ENCODE data around the gene KIF12.

Gene KIF12

GRCh38 chr9:114097613-114098020 lies 1.5 kb downstream of the KIF12 start:
- Mint-ChIP-seq H3K9me3 (peaks cover 5% of the 10 kb centered on the region), H3K27me3 (peaks cover 26% of the 10 kb centered on the region), H3K4me3 (peak overlapping the region; percentile 65), H3K4me1 (peaks cover 13% of the 10 kb centered on the region), H3K27ac (no peak overlapping the region), H3K36me3 (no peaks in the 10 kb centered on the region)

GRCh38 chr9:114096866-114097612 lies 2.1 kb downstream of the KIF12 start:
- Mint-ChIP-seq H3K4me3 (peak overlapping the region; percentile 65), H3K27ac (no peak overlapping the region), H3K4me1 (peaks cover 13% of the 10 kb centered on the region), H3K36me3 (no peaks in the 10 kb centered on the region), H3K9me3 (peaks cover 5% of the 10 kb centered on the region), H3K27me3 (peaks cover 24% of the 10 kb centered on the region)

GRCh38 chr9:114096041-114096511 lies 3.0 kb downstream of the KIF12 start:
- Mint-ChIP-seq H3K36me3 (no peaks in the 10 kb centered on the region), H3K27ac (no peak overlapping the region), H3K4me3 (no peak overlapping the region), H3K4me1 (peaks cover 13% of the 10 kb centered on the region), H3K9me3 (no peaks in the 10 kb centered on the region), H3K27me3 (peaks cover 24% of the 10 kb centered on the region)

GRCh38 chr9:114094971-114095370 lies 4.1 kb downstream of the KIF12 start:
- Mint-ChIP-seq H3K4me1 (peaks cover 13% of the 10 kb centered on the region), H3K36me3 (no peaks in the 10 kb centered on the region), H3K9me3 (no peaks in the 10 kb centered on the region), H3K4me3 (no peak overlapping the region), H3K27ac (no peak overlapping the region), H3K27me3 (peaks cover 22% of the 10 kb centered on the region)

- H3K27ac Mint-ChIP-seq = no peak overlapping the region
- H3K27me3 Mint-ChIP-seq = peaks cover 19% of the 10 kb centered on the region
- H3K4me1 Mint-ChIP-seq = peaks cover 13% of the 10 kb centered on the region
- H3K4me3 Mint-ChIP-seq = no peak overlapping the region
- H3K36me3 Mint-ChIP-seq = no peaks in the 10 kb centered on the region
- no peaks in the 10 kb centered on the region for H3K9me3 Mint-ChIP-seq
Observed at GRCh38 chr9:114093761-114094505, 5.2 kb downstream of the KIF12 start.

- Mint-ChIP-seq H3K9me3 (no peaks in the 10 kb centered on the region), H3K36me3 (no peaks in the 10 kb centered on the region), H3K4me3 (no peak overlapping the region), H3K27me3 (peaks cover 18% of the 10 kb centered on the region), H3K27ac (no peak overlapping the region), H3K4me1 (peaks cover 13% of the 10 kb centered on the region)
Observed at GRCh38 chr9:114093031-114093471, 6.0 kb downstream of the KIF12 start.

GRCh38 chr9:114092336-114092735 lies 6.8 kb downstream of the KIF12 start:
- no peak overlapping the region for H3K27ac Mint-ChIP-seq
- peaks cover 14% of the 10 kb centered on the region for H3K27me3 Mint-ChIP-seq
- H3K4me1 Mint-ChIP-seq = peaks cover 8% of the 10 kb centered on the region
- H3K9me3 Mint-ChIP-seq = no peaks in the 10 kb centered on the region
- H3K36me3 Mint-ChIP-seq = no peaks in the 10 kb centered on the region
- no peak overlapping the region for H3K4me3 Mint-ChIP-seq

- Mint-ChIP-seq H3K9me3 (no peaks in the 10 kb centered on the region), H3K4me1 (peaks cover 6% of the 10 kb centered on the region), H3K27me3 (peaks cover 12% of the 10 kb centered on the region), H3K36me3 (no peaks in the 10 kb centered on the region), H3K27ac (no peak overlapping the region), H3K4me3 (no peak overlapping the region)
Observed at GRCh38 chr9:114091711-114092110, 7.4 kb downstream of the KIF12 start.

GRCh38 chr9:114090798-114091197 lies 8.3 kb downstream of the KIF12 start:
- peaks cover 5% of the 10 kb centered on the region for H3K27me3 Mint-ChIP-seq
- no peaks in the 10 kb centered on the region for H3K4me1 Mint-ChIP-seq
- H3K9me3 Mint-ChIP-seq = no peaks in the 10 kb centered on the region
- H3K4me3 Mint-ChIP-seq = no peak overlapping the region
- no peaks in the 10 kb centered on the region for H3K36me3 Mint-ChIP-seq
- H3K27ac Mint-ChIP-seq = no peak overlapping the region

GRCh38 chr9:114089206-114089840 lies 9.8 kb downstream of the KIF12 start:
- no peak overlapping the region for H3K4me3 Mint-ChIP-seq
- H3K27ac Mint-ChIP-seq = no peak overlapping the region
- H3K27me3 Mint-ChIP-seq = peaks cover 6% of the 10 kb centered on the region
- H3K4me1 Mint-ChIP-seq = no peaks in the 10 kb centered on the region
- H3K9me3 Mint-ChIP-seq = no peaks in the 10 kb centered on the region
- no peaks in the 10 kb centered on the region for H3K36me3 Mint-ChIP-seq

- H3K27ac Mint-ChIP-seq = no peak overlapping the region
- H3K4me3 Mint-ChIP-seq = no peak overlapping the region
- H3K36me3 Mint-ChIP-seq = no peaks in the 10 kb centered on the region
- peaks cover 5% of the 10 kb centered on the region for H3K27me3 Mint-ChIP-seq
- no peaks in the 10 kb centered on the region for H3K4me1 Mint-ChIP-seq
- no peaks in the 10 kb centered on the region for H3K9me3 Mint-ChIP-seq
Observed at GRCh38 chr9:114088571-114089170, 10.4 kb downstream of the KIF12 start.

GRCh38 chr9:114087721-114088120 lies 11.4 kb downstream of the KIF12 start:
- H3K27ac Mint-ChIP-seq = no peak overlapping the region

GRCh38 chr9:114086607-114087006 lies 12.5 kb downstream of the KIF12 start:
- H3K4me3 Mint-ChIP-seq = no peak overlapping the region
- no peak overlapping the region for H3K27ac Mint-ChIP-seq
- peaks cover 1% of the 10 kb centered on the region for H3K27me3 Mint-ChIP-seq
- H3K36me3 Mint-ChIP-seq = no peaks in the 10 kb centered on the region
- H3K9me3 Mint-ChIP-seq = no peaks in the 10 kb centered on the region
- H3K4me1 Mint-ChIP-seq = no peaks in the 10 kb centered on the region

More at GRCh38 chr9:114087721-114088120, 11.4 kb downstream of the KIF12 start:
- H3K4me1 Mint-ChIP-seq = no peaks in the 10 kb centered on the region
- no peaks in the 10 kb centered on the region for H3K9me3 Mint-ChIP-seq
- peaks cover 2% of the 10 kb centered on the region for H3K27me3 Mint-ChIP-seq
- H3K4me3 Mint-ChIP-seq = no peak overlapping the region
- H3K36me3 Mint-ChIP-seq = no peaks in the 10 kb centered on the region

GRCh38 chr9:114086009-114086408 lies 13.1 kb downstream of the KIF12 start:
- Mint-ChIP-seq H3K27me3 (peaks cover 1% of the 10 kb centered on the region), H3K4me1 (no peaks in the 10 kb centered on the region), H3K36me3 (no peaks in the 10 kb centered on the region), H3K4me3 (no peak overlapping the region), H3K9me3 (no peaks in the 10 kb centered on the region), H3K27ac (no peak overlapping the region)

GRCh38 chr9:114085387-114085789 lies 13.7 kb downstream of the KIF12 start:
- Mint-ChIP-seq H3K36me3 (no peaks in the 10 kb centered on the region), H3K27me3 (peaks cover 1% of the 10 kb centered on the region)

More at GRCh38 chr9:114085387-114085789, 13.7 kb downstream of the KIF12 start:
- no peaks in the 10 kb centered on the region for H3K4me1 Mint-ChIP-seq
- no peak overlapping the region for H3K27ac Mint-ChIP-seq
- H3K9me3 Mint-ChIP-seq = no peaks in the 10 kb centered on the region
- no peak overlapping the region for H3K4me3 Mint-ChIP-seq

All from activated naive CD4-positive, alpha-beta T cell treated with anti-CD3 and anti-CD28 coated beads, Interleukin-2, amount 50 U/mL, for 24 hours (primary cell).